HG02885 (cell line): Measurements from ENCODE around the gene CNKSR3.

Source experiments
- ATAC-seq: cut with Tn5 transposase; IDR thresholded peaks from one replicate; pipeline ENCODE4 v1.9.1; 2021; ENCODE audit warnings: mild to moderate bottlenecking; ENCODE audit not compliant: unreplicated experiment, poor library complexity

The CNKSR3 gene

GRCh38 chr6:154397491-154398195 lies 112.8 kb downstream of the CNKSR3 start:
- ATAC-seq = no peak

GRCh38 chr6:154395878-154396277 lies 114.6 kb downstream of the CNKSR3 start:
- ATAC-seq = no peak

- ATAC-seq = no peak
These were observed 115.2 kb downstream of the CNKSR3 start for GRCh38 chr6:154395316-154395715.

GRCh38 chr6:154394571-154394970 lies 115.9 kb downstream of the CNKSR3 start:
- no peak for ATAC-seq

- ATAC-seq = no peak
These were observed 120.5 kb downstream of the CNKSR3 start for GRCh38 chr6:154390034-154390433.

- ATAC-seq = no peak
These were observed 121.7 kb downstream of the CNKSR3 start for GRCh38 chr6:154388803-154389202.

- no peak for ATAC-seq
These were observed 123.4 kb downstream of the CNKSR3 start for GRCh38 chr6:154386848-154387717.

- ATAC-seq = no peak
These were observed 126.3 kb downstream of the CNKSR3 start for GRCh38 chr6:154384191-154384590.

- no peak for ATAC-seq
These were observed 127.2 kb downstream of the CNKSR3 start for GRCh38 chr6:154383273-154383672.

GRCh38 chr6:154382740-154383139 lies 127.7 kb downstream of the CNKSR3 start:
- no peak for ATAC-seq

- no peak for ATAC-seq
These were observed 128.9 kb downstream of the CNKSR3 start for GRCh38 chr6:154381548-154381947.

GRCh38 chr6:154380741-154381140 lies 129.7 kb downstream of the CNKSR3 start:
- ATAC-seq = no peak

GRCh38 chr6:154379585-154379984 lies 130.9 kb downstream of the CNKSR3 start:
- ATAC-seq = no peak

GRCh38 chr6:154378518-154378917 lies 132.0 kb downstream of the CNKSR3 start:
- no peak for ATAC-seq

- no peak for ATAC-seq
These were observed 132.8 kb downstream of the CNKSR3 start for GRCh38 chr6:154377726-154378125.

- ATAC-seq = no peak
These were observed 136.5 kb downstream of the CNKSR3 start for GRCh38 chr6:154373971-154374370.

GRCh38 chr6:154371281-154371680 lies 139.2 kb downstream of the CNKSR3 start:
- no peak for ATAC-seq

- peak; percentile 84 for ATAC-seq
These were observed 139.9 kb downstream of the CNKSR3 start for GRCh38 chr6:154370545-154370944.

GRCh38 chr6:154367839-154368695 lies 142.4 kb downstream of the CNKSR3 start:
- no peak for ATAC-seq

GRCh38 chr6:154367336-154367735 lies 143.1 kb downstream of the CNKSR3 start:
- ATAC-seq = no peak

GRCh38 chr6:154363821-154364220 lies 146.7 kb downstream of the CNKSR3 start:
- ATAC-seq = no peak
